A673 (cell line): ENCODE results near the gene ASB13.

Experiments
- EZH2 ChIP-seq: fragments of 200-600 bp; sonication (generic); IDR thresholded peaks from 2 replicates; pipeline ENCODE4 v1.6.1; 2017; ENCODE audit warnings: borderline replicate concordance, low read depth, mild to moderate bottlenecking, mixed read lengths, antibody characterized with exemption, low read length; ENCODE audit not compliant: poor library complexity, severe bottlenecking
- TF ChIP-seq, protein P1 (sequence below): fragments of 300-800, 200-600 bp; sonication (generic); conservative IDR thresholded peaks from 2 replicates; pipeline ENCODE4 v1.5.1; 2017; ENCODE audit warnings: low read depth, mild to moderate bottlenecking, antibody characterized with exemption, low read length, moderate library complexity, mixed read lengths

DNA sequence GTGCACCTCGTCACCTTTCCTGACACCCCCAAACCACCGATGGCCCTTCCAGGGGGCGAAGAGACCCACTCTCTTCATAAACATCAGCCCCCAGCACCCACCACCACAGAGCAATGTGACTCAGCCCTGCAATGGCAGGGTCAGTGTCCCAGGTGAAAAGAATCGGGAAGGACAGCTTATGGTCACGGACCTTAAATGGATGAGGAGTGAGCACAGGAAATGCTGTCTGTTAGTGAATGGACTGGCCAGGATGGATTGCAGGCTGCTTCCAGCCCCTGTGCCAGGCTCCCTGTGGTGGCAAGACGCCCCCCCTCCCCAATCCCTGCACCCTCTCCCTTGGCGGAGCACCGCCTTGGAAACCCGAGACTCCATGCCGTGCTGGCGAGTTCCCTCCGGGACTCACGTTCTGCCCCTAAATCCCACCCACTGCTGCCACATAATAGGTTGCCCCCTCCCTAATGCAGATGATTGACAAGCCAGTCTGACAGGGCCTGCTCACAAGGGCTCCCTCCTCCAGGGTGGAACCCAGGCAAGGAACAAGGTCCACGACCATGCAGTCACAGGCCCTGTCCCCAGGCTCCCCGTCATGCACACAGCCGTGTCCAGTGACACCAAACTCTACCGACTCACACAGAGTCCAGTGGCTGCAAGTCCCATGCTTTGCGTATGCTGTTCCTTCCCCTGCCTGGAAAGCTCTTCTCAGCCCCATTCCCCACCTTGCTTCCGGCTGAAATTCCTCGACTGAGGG, 7.3 kb downstream of the ASB13 start:
- TF ChIP-seq, protein P1, sequence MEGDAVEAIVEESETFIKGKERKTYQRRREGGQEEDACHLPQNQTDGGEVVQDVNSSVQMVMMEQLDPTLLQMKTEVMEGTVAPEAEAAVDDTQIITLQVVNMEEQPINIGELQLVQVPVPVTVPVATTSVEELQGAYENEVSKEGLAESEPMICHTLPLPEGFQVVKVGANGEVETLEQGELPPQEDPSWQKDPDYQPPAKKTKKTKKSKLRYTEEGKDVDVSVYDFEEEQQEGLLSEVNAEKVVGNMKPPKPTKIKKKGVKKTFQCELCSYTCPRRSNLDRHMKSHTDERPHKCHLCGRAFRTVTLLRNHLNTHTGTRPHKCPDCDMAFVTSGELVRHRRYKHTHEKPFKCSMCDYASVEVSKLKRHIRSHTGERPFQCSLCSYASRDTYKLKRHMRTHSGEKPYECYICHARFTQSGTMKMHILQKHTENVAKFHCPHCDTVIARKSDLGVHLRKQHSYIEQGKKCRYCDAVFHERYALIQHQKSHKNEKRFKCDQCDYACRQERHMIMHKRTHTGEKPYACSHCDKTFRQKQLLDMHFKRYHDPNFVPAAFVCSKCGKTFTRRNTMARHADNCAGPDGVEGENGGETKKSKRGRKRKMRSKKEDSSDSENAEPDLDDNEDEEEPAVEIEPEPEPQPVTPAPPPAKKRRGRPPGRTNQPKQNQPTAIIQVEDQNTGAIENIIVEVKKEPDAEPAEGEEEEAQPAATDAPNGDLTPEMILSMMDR: no peak
- no peak for TF ChIP-seq EZH2
